ENCODE measurements around the gene SLC37A3.

SLC37A3 gene

GRCh38 chr7:140398821-140399220 lies 491 bp upstream of the SLC37A3 start:
- DNase-seq = no peak

GRCh38 chr7:140393756-140394306 lies 4.5 kb downstream of the SLC37A3 start:
- DNase-seq = no peak

- DNase-seq = no peak
These were observed 6.7 kb downstream of the SLC37A3 start for GRCh38 chr7:140391634-140392033.

- DNase-seq = no peak
These were observed 7.7 kb downstream of the SLC37A3 start for GRCh38 chr7:140390466-140391190.

GRCh38 chr7:140390034-140390433 lies 8.3 kb downstream of the SLC37A3 start:
- no peak for DNase-seq

- no peak for DNase-seq
These were observed 8.9 kb downstream of the SLC37A3 start for GRCh38 chr7:140389445-140389844.

- no peak for DNase-seq
These were observed 13.3 kb downstream of the SLC37A3 start for GRCh38 chr7:140384894-140385545.

- no peak for DNase-seq
These were observed 14.2 kb downstream of the SLC37A3 start for GRCh38 chr7:140383954-140384713.

GRCh38 chr7:140375892-140376730 lies 22.2 kb downstream of the SLC37A3 start:
- DNase-seq = no peak

GRCh38 chr7:140375323-140375722 lies 23.0 kb downstream of the SLC37A3 start:
- no peak for DNase-seq

GRCh38 chr7:140369294-140369693 lies 29.0 kb downstream of the SLC37A3 start:
- DNase-seq = no peak

GRCh38 chr7:140367528-140367927 lies 30.8 kb downstream of the SLC37A3 start:
- no peak for DNase-seq

- DNase-seq = no peak
These were observed 33.5 kb downstream of the SLC37A3 start for GRCh38 chr7:140364819-140365218.

- DNase-seq = no peak
These were observed 37.6 kb downstream of the SLC37A3 start for GRCh38 chr7:140360697-140361229.

- no peak for DNase-seq
These were observed 39.8 kb downstream of the SLC37A3 start for GRCh38 chr7:140358412-140359051.

- no peak for DNase-seq
These were observed 40.3 kb downstream of the SLC37A3 start for GRCh38 chr7:140358024-140358411.

- DNase-seq = no peak
These were observed 48.3 kb downstream of the SLC37A3 start for GRCh38 chr7:140350056-140350455.

GRCh38 chr7:140349144-140349771 lies 49.1 kb downstream of the SLC37A3 start:
- no peak for DNase-seq

- DNase-seq = no peak
These were observed 50.0 kb downstream of the SLC37A3 start for GRCh38 chr7:140348161-140348849.

GRCh38 chr7:140347218-140347617 lies 51.1 kb downstream of the SLC37A3 start:
- no peak for DNase-seq

- DNase-seq = no peak
These were observed 52.9 kb downstream of the SLC37A3 start for GRCh38 chr7:140345426-140345825.
